HuH-7.5 (cell line): ENCODE data around the gene MAP7D2.

Source experiments
- DNase-seq: peaks from one replicate; pipeline ENCODE4 v3.0.0; 2011; ENCODE audit warnings: low spot score

Gene MAP7D2

GRCh38 chrX:19966056-19966455, 150.7 kb downstream of the MAP7D2 start:
- DNase-seq: no peak

DNA sequence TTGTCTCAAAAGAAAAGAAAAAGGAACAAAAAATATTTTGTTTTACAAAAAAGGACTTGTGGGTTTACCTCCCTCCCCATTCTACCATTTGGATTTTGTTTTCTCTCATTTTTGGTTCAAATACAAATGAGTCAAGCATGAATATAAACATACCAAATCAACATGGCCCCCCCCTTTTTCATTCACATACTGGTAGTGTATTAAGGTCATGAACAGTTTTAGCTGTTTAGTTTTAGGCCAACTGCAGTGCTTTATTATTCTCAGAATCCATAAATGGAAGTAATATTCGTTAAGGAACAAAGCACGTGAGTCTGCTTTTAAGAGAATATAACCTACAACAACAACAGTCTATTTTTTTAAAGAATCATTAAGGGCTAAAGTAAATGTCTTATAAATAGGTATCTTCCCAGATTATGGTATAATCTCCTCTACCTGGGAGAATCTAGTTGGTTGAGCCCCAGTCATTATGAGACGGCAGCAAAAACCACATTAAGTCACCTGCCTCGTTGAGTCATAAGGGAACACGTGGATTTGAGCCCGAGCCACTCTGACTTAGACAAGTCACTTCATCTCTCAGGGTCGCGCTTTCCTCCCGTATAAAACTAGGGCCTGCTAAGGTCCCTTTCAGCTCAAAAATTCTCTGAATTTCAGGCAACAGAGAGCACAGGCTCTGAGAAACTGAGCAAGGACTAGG, 152.5 kb downstream of the MAP7D2 start:
- no peak for DNase-seq

DNA sequence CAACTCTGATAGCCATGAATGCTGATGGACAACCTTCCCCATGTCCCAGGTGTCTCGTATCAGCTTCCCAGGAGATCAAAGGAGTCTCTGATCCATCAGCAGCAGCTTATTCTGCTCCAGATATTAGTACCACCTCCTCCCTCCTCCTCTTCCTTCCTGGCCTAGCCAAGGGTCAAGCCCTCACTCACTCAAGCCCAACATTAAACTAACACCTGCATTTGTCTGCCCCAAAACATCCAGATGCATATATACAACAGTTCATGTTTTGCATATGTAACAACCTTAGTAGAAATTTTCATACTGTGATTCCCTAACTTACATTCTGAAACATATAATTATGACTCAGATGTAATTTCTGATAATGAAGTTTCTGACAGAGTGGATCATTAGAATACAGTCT, 155.8 kb downstream of the MAP7D2 start:
- DNase-seq: no peak

DNA sequence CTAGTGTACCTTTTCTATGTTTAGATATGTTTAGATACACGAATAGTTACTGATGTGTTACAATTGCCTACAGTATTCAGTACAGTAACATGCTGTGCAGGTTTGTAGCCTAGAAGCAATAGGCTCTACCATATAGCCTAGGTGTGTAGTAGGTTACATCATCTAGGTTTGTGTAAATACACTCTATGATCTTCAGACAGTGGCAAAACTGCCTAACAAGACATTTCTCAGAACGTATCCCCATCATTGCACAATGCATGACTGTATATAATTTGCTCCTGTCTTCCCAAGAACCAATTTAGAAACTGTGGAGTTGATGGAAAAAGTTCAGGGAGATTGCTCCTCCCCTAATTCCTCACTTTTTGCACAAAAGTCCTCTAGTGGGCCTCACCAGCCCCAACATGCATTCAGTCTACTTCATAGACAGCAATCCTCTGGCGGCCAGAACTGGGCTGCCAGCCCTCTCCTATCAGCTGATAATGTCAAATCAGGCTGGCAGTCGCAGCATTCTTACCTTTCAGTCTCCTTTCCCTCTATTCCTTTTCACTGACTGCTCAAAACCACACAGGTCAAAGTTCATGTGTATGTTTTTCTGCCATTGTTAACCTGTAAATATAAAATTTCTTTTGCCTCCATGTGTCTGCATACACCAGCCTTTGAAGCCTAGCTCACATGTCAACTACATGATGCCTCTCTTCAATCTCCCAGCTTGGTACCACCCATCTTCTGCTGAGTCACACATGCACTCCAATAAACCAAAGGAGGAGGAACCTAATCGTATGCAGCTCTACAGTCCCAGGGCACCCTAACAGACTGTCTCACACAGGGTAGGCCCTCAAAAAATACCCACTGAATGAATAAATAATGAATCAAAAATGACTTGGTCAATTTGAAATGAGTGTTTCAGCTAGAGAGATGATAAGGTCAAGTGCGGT, 157.9 kb downstream of the MAP7D2 start:
- no peak for DNase-seq

DNA sequence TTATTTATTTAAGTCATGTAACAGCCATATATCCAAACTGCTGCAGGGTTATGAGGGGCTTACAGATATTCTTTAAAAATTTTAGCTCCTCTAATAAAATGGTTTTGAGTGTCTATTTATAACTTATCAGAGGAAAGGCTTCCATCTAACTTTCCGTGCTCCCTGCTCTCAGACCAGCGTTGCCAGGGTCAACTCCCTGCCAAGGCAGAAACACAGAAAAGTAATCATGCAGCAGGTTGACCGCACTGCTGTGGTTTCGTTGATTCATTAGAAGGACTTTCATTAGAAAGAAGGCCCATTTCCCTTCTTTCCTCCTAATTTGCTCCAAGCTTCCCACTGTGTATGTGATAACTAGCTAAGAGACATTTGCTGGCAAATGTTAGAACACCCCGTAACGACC, 159.8 kb downstream of the MAP7D2 start:
- DNase-seq: no peak
